Peyer's patch (tissue), 4 donors: ENCODE data around the gene VSIG10L2. TPM values are rescaled to one million over a fixed set of nuclear protein-coding genes. Genes with fewer than 3 reads are reported as not detected.
"Not testable (repeated sequence)": the region's sequence is repeated elsewhere in the genome, so short reads cannot be mapped to it uniquely, and the experiment has no call there.

Source experiments
- DNase-seq, 3 donors: peaks; one replicate each; pipeline ENCODE4 v3.0.0-alpha.2; 2017 to 2019
- H3K27ac ChIP-seq, 4 donors: fragments of 200-600 bp; sonication (generic); one replicate each; pipeline ENCODE4 v1.5.1; 2016 to 2019
- H3K27me3 ChIP-seq, 2 donors: fragments of 200-600 bp; sonication (generic); one replicate each; pipeline ENCODE4 v1.5.1; 2019
- H3K36me3 ChIP-seq, 3 donors: fragments of 200-600 bp; sonication (generic); one replicate each; pipeline ENCODE4 v1.5.1; 2016 to 2019
- H3K4me1 ChIP-seq, 4 donors: fragments of 200-600 bp; sonication (generic); one replicate each; pipeline ENCODE4 v1.5.1; 2016 to 2019
- H3K4me3 ChIP-seq, 4 donors: fragments of 200-600 bp; sonication (generic); 1 replicate in 3 of 4; 2 replicates in 1 of 4; pipeline ENCODE4 v1.5.1; 2016 to 2019; ENCODE audit warnings: mild to moderate bottlenecking in 1 of 4
- H3K9me3 ChIP-seq, 4 donors: fragments of 200-600 bp; sonication (generic); one replicate each; pipeline ENCODE4 v1.5.1; 2016 to 2019; ENCODE audit warnings: mild to moderate bottlenecking in 1 of 4
- POLR2A ChIP-seq, 2 donors: fragments of 450-650 bp; IDR thresholded peaks; one replicate each; pipeline ENCODE4 v1.5.1; 2017; ENCODE audit warnings: antibody characterized with exemption in 2 of 2, mild to moderate bottlenecking in 2 of 2, moderate library complexity in 2 of 2
- total RNA-seq, 4 donors: library from RNA; depleted of rRNA; stranded (reverse); fragments of >200 nt; gene quantifications; one replicate each; pipeline ENCODE4 v1.1.0, GENCODE V29; 2016
- TF ChIP-seq, protein P1 (sequence below), 6 experiments: fragments of 450-650 bp in 4 of 6; fragments of 200-600 bp in 2 of 6; sonication (generic) in 1 of 6; IDR thresholded peaks; one replicate each; pipeline ENCODE4 v1.5.1; 2017 to 2019; ENCODE audit warnings: antibody characterized with exemption in 6 of 6, mild to moderate bottlenecking in 3 of 6, moderate library complexity in 1 of 6

VSIG10L2 gene
- total RNA-seq, 4 donors from 2014 or later: not detected

GRCh38 chr11:125903711-125904659 lies 41.9 kb upstream of the VSIG10L2 start, which contains the start of gene DDX25:
Gene DDX25 (plus strand): TSS chr11:125904508. CDS start chr11:125904518, 10 bp downstream.
- DNase-seq: no peak
- H3K36me3 ChIP-seq: peaks cover 0 to 15% (median 0%) of the 10 kb centered on the region in 3 donors
- H3K27ac ChIP-seq: no peak within 1 kb of the TSS
- H3K27me3 ChIP-seq: peaks cover 0 to 7% of the 10 kb centered on the region in 2 donors
- peaks cover 0 to 22% (median 6%) of the 10 kb centered on the region in 4 donors for H3K4me1 ChIP-seq
- TF ChIP-seq, protein P1, sequence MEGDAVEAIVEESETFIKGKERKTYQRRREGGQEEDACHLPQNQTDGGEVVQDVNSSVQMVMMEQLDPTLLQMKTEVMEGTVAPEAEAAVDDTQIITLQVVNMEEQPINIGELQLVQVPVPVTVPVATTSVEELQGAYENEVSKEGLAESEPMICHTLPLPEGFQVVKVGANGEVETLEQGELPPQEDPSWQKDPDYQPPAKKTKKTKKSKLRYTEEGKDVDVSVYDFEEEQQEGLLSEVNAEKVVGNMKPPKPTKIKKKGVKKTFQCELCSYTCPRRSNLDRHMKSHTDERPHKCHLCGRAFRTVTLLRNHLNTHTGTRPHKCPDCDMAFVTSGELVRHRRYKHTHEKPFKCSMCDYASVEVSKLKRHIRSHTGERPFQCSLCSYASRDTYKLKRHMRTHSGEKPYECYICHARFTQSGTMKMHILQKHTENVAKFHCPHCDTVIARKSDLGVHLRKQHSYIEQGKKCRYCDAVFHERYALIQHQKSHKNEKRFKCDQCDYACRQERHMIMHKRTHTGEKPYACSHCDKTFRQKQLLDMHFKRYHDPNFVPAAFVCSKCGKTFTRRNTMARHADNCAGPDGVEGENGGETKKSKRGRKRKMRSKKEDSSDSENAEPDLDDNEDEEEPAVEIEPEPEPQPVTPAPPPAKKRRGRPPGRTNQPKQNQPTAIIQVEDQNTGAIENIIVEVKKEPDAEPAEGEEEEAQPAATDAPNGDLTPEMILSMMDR (IDR thresholded peaks at IDR 0.05): no peak
- no peak for TF ChIP-seq POLR2A (IDR thresholded peaks at IDR 0.05)
- H3K9me3 ChIP-seq: no peaks in the 10 kb centered on the region
- H3K4me3 ChIP-seq: peak within 1 kb of the TSS; percentile 48 to 67 (median 58)

- peaks cover 0 to 22% (median 6%) of the 10 kb centered on the region in 4 donors for H3K4me1 ChIP-seq
- peaks cover 0 to 8% (median 0%) of the 10 kb centered on the region in 3 donors for H3K36me3 ChIP-seq
- no peak overlapping the region for H3K27ac ChIP-seq
- H3K4me3 ChIP-seq: peak overlapping the region in 1 of 4 donors; percentile 63
- no peaks in the 10 kb centered on the region for H3K9me3 ChIP-seq
- TF ChIP-seq POLR2A (IDR thresholded peaks at IDR 0.05): no peak
- TF ChIP-seq, protein P1 (IDR thresholded peaks at IDR 0.05): no peak
- H3K27me3 ChIP-seq: peaks cover 0 to 7% of the 10 kb centered on the region in 2 donors
- DNase-seq: no peak
These were observed 41.2 kb upstream of the VSIG10L2 start for GRCh38 chr11:125904678-125905077.

DNA sequence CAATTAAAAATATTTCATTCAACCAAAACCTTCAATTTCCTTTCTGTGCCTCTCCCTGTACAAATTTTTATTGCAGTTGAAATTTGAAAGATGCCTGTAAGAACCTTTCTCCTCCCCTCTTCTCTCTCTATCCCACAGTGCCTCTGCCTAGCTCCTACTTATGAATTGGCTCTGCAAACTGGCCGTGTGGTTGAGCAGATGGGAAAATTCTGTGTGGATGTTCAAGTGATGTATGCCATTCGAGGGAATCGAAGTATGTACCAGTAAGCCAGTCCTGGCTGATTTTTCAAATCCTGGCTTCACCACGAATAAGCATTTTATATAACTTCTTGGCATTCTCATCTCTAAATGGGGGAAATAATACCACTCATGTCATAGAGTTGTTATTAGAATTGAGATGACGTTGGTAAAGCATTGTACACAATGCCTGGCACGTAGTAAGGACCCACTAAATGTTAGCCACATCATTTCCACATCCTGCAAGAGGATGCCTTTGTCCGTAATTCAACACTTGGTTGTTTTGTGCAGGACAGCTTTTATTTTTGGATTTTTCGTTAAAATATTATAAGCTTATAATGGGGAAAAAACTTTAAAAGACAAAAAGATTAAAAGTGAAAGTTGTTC lies 35.5 kb upstream of the VSIG10L2 start:
- DNase-seq: no peak
- Histone ChIP-seq H3K27ac (no peak overlapping the region), H3K4me3 (no peak overlapping the region), H3K4me1 (no peaks in the 10 kb centered on the region), H3K36me3 (no peaks in the 10 kb centered on the region), H3K27me3 (no peaks in the 10 kb centered on the region), H3K9me3 (no peaks in the 10 kb centered on the region)
- no peak for TF ChIP-seq POLR2A (IDR thresholded peaks at IDR 0.05)
- TF ChIP-seq, protein P1 (IDR thresholded peaks at IDR 0.05): no peak

DNA sequence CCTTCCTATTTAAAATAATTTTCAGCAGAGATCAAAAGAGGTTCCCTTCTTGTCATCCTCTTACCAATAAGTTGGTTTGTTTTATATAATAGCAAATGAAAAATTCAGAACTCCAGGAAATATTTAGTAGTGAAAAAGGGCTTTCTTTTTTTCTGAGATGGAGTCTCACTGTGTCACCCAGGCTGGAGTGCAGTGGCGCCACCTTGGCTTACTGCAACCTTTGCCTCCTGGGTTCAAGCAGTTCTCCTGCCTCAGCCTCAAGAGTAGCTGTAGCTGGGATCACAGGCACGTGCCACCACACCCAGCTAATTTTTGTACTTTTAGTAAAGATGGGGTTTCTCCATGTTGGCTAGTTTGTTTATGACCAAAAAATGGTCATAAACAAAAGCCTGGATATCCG lies 31.2 kb upstream of the VSIG10L2 start:
- not testable (repeated sequence) for H3K9me3 ChIP-seq, DNase-seq, H3K4me3 ChIP-seq

DNA sequence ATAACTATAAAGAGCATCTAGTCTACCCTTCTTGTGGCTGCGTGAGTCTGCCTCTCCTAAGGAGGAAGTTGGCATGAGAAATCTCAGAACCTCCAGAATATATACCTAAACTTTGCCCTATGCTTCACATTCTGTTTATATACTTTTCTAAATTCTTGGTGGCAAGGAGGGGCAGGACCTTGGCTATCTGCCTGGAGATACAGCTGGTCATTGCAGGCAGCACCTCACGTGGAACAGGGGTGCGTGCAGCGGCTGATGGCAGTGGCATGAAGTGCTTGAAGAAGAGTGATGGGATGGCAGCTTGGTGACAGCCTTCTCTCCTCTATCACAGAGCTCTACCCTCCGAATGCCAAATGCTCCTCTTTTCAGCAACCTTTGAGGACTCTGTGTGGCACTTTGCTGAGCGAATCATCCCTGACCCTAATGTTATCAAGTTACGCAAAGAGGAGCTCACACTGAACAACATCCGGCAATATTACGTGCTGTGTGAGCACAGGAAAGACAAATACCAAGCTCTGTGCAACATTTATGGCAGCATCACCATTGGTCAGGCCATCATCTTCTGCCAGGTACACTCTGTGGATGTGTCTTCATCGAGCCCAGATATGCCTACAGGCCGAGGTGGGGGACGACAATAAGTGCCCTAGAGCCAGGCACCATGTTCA lies 29.0 kb upstream of the VSIG10L2 start:
- DNase-seq: peak in 2 of 3 donors; percentile 70 to 75
- no peaks in the 10 kb centered on the region for H3K36me3 ChIP-seq
- no peaks in the 10 kb centered on the region for H3K4me1 ChIP-seq
- no peaks in the 10 kb centered on the region for H3K9me3 ChIP-seq
- no peaks in the 10 kb centered on the region for H3K27me3 ChIP-seq
- H3K4me3 ChIP-seq: no peak overlapping the region
- no peak for TF ChIP-seq POLR2A (IDR thresholded peaks at IDR 0.05)
- TF ChIP-seq, protein P1 (IDR thresholded peaks at IDR 0.05): no peak
- no peak overlapping the region for H3K27ac ChIP-seq

More for the DNA sequence above, 31.2 kb upstream of the VSIG10L2 start:
- H3K27me3 ChIP-seq, H3K36me3 ChIP-seq, H3K4me1 ChIP-seq, H3K27ac ChIP-seq: not testable (repeated sequence)
